ENCODE data around the gene PCBP2.
"Not testable (repeated sequence)": the region's sequence is repeated elsewhere in the genome, so short reads cannot be mapped to it uniquely, and the experiment has no call there.

PCBP2 gene

DNA sequence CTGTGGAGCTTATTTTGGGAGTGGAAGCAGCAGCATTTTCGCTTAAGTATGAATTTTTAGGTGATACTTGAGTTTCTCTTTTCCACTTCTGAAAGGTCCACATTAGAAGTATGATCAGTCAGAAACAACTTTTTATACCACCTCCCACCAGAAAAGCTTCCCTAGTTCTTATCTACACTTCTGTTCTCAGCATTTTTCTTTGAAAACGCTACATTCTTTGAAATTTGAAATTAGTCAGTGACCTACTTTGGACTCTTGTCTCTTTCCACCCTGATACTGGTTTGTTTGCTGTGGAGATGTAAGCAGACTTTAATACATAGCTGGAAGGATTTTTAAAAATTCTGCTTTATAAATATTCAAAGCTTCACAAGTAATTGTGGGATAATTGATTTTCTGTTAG lies 22.2 kb downstream of the PCBP2 start:
- no peak for DNase-seq

DNA sequence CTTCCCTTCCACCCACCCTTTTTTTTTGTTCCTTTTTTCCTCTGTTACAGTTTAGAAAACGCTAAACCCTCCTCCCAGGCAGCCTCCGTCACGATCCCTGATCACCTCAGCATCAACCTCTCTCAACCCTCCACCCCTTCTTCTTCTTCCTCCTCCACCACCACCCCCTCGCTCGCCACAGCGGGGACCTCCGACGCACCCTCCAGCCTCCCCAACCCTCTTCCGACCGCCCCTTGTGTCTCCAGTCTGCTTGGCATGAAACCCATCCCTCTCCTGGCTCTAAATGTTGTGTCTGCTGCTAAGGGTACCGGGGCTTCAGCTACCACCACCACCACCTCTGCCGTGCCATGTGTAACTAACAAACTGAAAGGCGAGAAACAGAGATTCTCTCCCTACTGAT lies 22.9 kb downstream of the PCBP2 start:
- no peak for DNase-seq

DNA sequence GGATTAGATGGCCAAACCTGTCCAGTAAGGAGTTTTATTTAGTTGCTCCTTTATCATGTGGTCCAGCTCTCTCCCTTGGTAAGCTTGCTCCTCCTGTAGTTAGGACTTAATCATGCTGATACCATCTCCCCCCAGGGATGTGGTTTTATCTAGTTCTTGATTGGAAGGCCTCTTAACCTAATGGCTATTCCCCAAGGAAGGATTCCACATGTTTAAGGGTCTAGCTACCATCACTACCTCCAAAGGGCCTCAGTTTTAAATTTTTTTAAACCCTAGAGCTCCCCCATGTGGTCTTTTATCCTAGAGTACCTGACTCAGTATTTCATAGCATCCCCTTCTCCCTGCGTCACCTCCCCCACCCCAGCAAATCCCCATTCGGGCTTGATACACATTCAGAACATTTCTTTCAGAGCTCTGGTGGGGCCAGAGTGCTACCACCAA lies 24.9 kb downstream of the PCBP2 start:
- no peak for DNase-seq

DNA sequence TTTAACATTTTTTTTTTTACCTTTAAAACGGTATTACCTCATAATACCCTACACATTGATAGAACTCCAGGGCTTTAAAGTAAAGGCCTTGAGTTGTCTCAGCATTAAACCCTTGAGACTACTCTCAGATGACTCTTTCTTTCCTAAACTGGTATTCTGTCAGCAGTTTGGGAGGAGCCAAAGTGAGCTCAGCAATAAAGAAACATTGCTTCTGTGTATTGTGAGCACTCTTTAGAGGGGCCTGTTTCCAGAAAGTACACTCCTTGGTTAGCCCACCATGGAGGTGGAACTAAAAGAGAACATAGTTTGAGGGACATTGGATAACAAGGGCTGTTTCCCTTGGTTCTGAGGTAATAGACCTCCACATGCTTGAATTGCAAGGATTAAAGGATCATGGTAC lies 27.0 kb downstream of the PCBP2 start:
- DNase-seq: no peak

DNA sequence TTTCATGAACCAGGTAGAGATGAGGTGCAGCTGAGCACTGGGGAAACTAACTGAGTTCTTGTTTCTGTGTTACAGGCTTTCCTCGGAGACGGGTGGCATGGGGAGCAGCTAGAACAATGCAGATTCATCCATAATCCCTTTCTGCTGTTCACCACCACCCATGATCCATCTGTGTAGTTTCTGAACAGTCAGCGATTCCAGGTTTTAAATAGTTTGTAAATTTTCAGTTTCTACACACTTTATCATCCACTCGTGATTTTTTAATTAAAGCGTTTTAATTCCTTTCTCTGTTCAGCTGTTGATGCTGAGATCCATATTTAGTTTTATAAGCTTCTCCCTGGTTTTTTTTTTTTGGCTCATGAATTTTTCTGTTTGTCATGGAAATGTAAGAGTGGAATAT lies 27.4 kb downstream of the PCBP2 start:
- no peak for DNase-seq

DNA sequence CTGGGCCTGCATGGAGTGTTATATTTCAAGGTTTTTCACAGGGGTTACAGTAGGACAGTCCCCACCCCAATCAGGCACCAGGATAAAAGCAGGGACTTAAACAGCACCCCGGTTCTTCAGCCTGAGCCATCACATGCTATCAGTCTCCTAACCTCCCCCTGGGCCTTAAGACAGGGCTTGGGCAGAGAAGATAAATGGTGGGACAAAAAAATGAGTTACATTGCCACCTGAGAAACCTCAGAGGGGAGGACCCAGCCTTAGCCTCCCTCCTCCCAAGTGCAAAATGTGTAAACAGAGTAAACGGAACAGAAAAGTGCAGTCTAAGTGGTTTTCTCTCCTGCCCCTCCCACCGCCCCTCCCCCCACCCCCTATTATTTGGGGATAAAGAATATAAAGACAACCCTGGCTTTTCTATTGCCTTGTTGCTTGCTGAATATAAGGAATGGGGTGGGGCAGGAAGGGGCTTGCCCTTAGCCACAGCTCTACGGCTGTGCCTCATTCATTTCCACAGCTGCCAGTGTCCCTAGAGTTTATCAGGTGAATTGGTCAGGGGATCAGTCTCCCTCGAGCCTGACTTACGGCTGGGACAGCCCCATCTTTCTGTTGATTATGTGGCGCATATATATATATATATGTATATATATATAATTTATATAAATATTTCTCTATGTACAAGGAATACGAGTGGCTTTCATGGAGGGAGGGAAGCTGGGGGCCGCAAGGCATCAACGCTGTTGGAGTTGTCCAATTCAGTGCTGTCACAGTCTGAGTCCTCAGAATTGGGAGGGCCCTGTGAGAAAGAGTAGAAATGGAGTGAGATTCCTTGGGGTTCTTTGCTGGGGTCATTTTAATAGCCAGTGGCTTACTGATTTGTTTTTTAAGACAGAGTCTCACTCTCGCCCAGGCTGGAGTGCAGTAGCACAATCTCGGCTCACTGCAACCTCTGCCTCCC lies 28.9 kb downstream of the PCBP2 start:
- DNase-seq: no peak

DNA sequence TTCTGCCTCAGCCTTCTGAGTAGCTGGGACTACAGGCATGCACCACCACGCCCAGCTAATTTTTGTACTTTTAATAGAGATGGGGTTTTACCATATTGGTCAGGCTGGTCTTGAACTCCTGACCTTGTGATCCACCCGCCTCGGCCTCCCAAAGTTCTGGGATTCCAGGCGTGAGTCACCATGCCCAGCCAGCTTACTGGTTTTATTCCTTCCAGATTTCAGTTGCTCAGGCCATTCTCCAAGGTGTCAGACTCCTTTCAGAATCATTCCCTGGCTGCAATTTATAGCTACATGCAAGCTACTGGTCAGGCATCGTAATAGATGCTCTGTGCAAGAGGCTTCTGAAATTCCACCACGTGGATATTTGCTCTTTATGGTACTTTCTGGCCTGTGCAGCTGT lies 29.6 kb downstream of the PCBP2 start:
- not testable (repeated sequence) for DNase-seq

DNA sequence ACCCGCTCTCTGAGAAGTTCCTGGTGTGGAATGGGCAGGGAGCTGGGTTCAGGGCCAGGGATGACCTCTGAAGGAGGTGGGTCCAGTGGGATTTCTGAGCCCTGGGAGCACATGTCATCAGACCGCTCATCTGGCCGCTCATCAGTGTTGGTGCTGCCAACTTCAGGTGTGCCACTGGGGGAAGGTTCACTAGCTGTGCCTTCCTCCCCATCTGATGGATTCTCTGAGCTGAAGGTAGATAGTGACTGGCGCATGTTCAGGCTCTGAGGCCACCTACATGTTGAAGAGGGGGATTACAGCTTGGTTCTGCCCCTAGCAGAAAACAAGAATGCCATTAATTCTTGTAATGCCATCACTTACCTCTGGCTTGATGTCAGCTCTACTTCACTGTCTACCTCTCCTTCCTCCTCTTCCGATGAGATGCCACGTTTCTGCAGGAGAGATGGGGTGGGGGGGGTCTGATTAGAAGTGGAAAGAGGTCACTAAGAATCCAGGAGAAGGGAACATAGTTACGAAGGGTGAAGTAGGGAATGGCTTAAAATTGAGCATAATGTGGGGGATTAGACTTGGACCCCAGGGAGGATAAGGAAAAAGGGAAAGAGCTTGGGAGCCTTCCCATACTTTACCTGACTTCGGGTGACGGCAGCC lies 30.2 kb downstream of the PCBP2 start:
- DNase-seq: no peak

DNA sequence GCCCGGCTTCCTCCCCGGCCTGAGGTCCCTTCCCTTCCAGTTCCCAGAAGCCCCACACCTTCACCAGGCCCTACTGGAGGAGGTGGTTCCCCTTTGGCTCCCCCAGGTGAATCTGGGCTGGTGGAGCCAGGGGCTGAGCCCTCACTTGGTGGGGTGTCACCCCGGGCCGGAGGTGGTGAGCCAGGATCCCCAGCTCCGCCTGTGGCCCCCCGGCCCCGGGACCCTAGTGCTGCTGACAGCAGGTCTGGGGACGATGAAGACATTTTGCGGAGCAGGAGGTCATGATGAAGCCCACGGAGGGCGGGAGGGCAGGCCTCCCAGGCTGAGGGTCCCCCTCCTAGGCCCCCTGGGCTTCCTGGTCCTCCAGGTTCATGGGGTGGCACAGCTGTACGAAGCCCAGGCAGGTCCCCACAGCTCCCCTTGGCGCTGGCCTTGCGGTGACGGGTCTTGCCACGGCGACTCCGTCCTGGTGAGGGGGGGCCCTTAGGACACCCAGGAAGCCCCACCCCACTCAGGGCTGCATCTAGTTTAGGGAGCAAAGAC lies 30.8 kb downstream of the PCBP2 start:
- no peak for DNase-seq

DNA sequence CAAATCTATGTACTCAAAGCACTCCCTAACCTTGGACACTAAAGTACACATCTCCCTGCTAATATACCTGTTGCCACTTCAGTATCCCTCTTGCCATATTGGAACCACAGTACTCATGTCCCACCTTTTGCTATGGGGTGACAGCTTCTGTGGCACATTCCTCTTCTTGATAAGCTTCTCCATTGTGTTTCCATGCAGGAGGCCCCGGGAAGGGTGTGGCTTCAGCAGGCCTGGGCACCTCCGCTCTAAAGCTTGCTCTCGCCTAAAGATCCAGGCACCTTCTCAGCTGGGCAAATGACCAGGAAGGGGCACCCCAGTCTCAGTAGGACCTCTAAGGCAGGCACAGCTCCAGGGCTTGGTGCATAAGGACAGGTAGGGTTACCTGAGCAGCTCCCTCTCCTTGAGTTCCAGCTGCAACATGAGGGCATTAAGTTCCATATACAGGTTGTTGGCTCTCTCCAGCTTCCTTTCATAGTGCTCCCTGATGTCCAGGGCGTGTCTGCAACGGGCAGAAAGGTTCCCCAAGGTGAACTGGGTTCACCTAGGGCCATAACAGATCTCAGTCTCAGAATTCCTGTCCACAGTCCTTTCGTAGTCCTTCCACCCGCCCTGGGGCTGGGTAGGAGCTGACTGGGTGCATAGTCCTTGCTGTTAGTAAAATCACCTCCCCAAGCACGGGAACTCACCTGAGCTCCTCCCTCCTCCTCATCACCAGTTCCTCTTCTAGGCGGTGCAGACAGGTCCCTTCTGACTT lies 31.5 kb downstream of the PCBP2 start:
- no peak for DNase-seq

DNA sequence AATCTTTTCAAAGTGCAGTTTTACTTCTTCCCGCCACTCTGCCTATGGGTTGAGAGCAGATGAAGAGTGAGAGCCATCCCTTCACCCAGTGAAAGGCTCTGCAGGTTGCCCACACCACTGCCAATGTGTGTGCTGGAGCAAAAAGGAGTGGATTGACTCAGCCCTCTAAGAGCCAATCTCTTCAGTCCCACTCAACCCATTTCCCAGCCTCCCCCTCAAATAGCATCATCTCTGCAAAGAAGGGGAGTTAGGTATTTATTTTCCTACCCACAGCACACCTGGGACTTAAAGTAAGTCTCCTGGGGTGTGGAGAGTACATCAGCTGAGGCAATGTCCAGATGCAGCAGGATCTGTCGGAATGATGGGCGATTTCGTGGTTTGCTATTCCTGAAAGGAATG lies 32.1 kb downstream of the PCBP2 start:
- DNase-seq: no peak

DNA sequence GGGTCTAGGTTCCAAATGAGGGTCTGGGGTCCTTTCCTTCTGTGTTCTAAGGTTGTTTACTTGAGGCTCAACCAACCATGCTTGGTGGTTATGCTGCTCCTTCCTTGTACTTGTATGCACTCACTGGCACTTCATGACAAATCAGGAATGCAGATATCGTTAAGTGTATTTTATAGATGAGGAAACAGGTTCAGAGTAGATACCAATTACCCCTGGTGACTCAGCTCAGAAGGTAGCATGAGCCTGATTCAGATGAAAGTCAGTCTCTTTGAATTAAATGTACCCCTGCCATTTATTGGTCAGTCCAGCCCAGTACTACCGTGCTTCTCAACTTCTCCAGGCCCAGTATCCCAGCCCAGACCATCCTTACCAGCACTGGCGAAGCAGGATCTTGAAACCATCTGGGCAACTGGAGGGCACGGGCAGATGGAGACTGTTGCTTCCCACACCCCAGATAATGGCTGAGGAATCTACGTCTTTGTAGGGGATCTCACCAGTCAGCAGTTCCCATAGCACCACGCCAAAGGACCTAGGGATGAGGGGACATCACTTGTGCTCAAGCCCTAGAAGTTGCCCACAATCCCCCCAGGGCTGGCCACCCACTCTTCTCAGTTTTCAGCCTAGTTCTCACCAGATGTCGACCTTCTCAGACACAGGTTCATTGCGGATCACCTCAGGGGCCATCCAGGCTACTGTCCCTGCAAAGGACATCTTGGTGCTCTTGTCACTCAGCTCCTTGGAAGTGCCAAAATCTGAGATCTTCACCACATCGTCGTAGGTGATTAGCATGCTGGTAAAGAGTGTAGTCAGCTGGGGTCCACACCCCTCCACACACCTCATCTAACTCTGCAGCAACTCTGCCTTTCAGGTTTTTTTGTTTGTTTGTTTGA lies 33.0 kb downstream of the PCBP2 start:
- no peak for DNase-seq

DNA sequence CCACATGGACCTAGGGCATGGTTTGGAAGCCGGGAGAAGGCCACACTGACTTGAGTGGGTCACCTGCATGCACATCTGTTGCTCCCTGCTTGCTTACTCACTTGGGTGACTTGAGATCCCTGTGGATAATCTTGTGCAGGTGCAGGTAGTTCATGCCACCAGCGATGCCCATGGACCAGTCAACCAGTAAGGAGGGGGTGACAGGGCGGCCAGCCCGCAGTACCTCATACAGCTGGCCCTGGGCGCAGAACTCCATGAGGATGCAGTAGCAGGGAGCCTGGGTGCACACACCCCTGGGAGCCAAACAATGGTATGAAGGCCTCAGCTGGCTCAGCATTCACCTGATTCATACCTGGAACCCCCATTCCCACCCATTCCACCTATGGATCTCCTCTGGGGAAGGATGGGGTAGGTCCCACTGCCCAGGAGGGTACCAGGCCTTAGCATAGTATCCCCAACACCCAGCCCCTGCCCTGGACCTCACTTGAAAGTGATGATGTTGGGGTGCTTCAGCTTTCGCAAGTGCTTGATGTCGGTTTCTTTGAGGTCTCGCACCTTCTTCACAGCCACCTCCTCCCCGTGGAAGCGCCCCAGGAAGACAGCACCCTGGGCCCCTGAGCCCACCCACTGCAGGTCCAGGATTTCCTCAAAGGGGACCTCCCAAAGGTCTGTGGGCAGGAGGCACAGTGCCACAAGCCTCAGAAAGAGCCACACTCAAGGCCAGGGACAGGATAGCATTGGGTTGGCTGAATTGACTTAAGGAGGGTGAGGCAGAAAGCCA lies 34.2 kb downstream of the PCBP2 start:
- no peak for DNase-seq

DNA sequence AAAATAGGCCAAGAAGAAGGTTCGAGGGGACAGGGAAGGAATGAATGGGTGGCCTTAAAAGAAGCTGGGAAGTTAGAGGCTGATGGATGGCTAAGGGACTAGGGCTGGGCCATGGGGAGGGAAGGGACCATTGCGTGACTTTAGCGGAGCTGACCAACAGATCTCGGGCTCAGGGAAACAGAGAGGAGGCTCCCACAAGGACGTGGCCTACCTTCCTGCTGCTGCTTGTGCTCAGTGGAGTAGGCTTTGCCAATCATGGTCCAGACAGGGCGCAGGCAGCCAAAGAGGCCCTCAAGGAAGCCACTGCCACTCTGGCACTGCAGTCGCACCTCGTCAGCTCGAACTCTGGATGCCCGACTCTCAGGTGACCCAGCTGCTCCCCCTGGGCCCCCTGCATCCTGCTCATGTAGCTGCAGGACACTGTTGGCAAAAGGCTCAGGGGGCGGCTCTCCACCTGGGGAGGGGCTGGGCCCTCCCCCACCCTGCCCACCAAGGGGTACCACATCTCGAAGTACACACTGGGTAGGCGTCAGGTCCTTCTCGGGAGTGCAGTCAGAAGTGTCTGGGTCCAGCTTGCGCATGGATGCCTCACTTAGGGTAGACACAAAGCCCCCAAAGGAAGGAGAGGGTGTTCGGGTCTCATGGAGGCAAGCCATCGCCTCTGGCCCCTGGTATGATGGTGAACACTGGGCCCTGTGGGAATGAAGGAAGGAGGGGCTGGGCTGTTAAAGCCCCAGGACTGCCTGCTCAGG lies 35.0 kb downstream of the PCBP2 start:
- no peak for DNase-seq

DNA sequence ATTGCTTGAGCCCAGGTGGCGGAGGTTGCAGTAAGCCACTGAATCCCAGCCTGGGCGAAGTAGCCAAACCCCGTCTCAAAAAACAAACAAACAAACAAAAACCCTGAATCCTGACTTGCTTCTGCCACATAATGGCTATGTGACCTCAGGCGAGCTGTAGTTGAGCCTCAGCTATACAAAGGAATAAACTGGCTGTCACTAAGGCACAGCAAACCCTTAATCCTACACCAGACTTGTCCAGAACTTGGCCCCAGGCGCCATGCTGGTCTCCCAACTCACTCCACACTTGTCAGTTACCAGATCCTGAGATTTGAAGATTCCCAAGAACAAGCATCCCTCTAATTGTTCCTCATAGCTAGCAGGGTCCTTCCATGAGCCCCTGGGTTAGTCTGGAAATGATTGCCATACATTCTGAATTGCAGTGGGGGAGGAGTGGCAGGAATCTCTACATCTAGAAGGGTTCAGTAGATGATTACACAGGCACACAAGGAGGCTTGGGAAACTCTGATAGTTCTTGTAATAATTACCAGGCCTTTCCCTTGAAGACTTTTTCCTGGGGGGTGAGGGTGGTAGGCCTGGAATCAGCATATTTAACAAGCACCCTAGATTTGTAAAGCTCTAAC lies 37.5 kb downstream of the PCBP2 start:
- no peak for DNase-seq

DNA sequence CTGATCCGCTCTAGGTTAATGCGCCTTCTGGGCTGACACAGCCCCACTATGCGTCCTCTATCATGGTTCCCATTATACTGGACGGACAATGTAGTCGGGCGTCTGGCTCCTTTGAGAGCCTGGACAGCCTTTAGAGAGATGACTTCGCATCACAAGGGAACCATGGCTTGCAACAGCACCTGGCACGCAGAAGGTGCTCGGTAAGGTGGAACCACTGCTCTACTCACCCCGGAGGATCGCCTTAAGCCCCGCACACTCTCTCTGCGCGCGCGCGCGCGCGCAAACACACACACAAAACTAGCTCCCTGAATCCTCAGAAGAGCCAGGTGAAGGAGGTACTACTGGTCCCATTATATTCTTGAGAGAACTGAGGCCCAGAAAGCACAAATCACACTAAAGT lies 40.3 kb downstream of the PCBP2 start:
- no peak for DNase-seq

DNA sequence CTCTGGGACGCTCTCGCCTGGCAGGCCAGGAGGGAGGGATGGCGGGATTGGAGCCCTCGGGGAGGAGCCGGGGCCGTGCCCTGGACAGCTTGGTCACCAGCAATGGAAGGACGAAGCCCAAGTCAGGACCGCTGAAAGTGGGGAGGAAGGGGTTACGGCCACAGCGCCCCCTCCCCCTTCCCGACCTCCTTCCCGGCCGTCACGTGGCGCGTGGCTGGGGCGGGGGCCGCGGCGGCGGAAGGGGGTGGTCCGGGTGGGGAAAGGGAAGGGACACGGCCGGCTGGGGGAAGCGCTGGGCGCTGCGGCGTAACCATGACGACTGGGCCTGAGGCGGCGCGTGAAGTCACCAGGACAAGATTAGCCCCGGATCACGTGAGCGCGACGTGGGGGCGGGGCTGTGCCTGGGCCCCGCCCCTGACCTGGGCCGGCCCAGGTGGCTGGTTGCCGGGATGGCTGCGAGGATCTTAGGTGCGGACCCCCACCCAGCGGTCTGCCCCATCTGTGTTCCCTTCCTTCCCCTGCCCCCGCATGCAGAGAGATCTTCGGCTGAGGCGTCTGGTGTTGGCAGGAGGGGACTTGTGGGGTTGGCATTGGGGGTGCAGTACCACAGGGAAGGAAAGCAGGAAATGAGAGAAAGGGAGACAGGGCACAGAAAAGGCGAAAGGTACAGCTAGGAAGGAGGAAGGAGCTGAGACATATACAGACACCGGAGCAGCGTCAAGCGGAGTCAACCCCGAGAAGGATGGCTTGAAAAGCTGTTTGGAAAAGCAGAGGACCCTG lies 41.1 kb downstream of the PCBP2 start:
- peak; percentile 75 for DNase-seq

DNA sequence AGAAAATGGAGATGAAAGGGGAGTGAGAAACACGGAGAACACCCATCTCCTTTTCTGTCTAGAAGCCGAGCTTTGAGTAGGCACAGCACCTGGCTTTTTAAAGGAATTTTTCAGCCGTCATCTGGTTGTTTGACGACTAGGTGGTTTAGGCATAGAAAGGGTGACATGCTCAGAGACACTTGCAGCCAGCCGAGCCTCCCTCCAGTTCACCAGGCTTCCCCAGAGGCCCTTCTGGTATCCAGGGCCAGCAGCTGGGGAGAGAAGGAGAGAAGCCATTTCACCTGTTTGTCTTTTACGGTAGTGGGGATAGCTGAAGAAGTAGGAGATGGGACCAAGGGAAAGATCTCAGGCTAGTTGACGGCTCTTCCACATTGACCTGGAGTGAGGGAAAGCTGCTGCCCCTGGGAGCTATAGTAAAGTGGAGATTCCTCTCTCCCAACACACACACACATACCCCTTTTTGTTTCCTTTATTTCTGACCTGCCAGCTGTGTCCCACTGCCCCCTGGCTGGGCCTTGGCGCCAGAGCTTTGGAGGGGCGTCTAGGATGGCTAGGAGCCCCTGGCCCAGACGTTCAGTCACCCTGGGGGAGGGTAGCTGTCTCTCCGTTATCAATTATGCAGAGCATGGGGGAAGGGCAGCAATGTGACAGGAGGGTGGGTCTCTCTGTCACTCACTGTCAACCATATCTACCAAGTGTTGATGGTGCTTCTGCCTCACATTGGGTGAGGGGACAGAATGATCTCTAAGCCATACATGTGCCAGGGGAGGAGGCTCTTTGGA lies 41.9 kb downstream of the PCBP2 start:
- DNase-seq: no peak
